Caco-2 (cell line): ENCODE results near the gene KCNAB1. TPM values are rescaled to one million over a fixed set of nuclear protein-coding genes. Genes with fewer than 3 reads are reported as not detected.

Experiments used
- BruUV-seq: library from RNA; stranded (reverse); fragments of 400-500 nt; replicated peaks from 2 replicates; lab custom pipeline; 2021; lab: Mats Ljungman, UMichigan
- CTCF ChIA-PET: fragments of 300-600 bp; sonication (Branson Sonifier 250); formaldehyde crosslinking; loops from one replicate; lab custom pipeline; 2022; ENCODE audit warnings: antibody characterized with exemption; lab: Charles Lee
- POLR2A ChIA-PET: fragments of 300-600 bp; sonication (Branson Sonifier 250); formaldehyde crosslinking; loops from one replicate; lab custom pipeline; 2022; ENCODE audit warnings: antibody characterized with exemption; lab: Charles Lee
- DNase-seq, 2 experiments: peaks; one replicate each; pipeline versions ENCODE4 v3.0.0 to v3.0.0-alpha.2; 2020 to 2022
- H3K27me3 ChIP-seq: replicated peaks from 2 replicates; pipeline ENCODE4 v1.6.0; 2011; ENCODE audit warnings: low read length; ENCODE audit not compliant: control insufficient read depth, insufficient read depth
- H3K36me3 ChIP-seq: 2 replicates; pipeline ENCODE4 v1.5.1; 2011; ENCODE audit warnings: low read length; ENCODE audit not compliant: control insufficient read depth, insufficient read depth
- H3K4me1 ChIP-seq: fragments of 250-450 bp; sonication (Bioruptor Pico); 2 replicates; pipeline ENCODE4 v1.5.1; 2020; ENCODE audit warnings: mild to moderate bottlenecking
- H3K4me3 ChIP-seq: 2 replicates; pipeline ENCODE4 v1.5.1; 2011; ENCODE audit warnings: low read depth, mild to moderate bottlenecking, control low read depth, low read length
- H3K9me3 ChIP-seq: fragments of 250-450 bp; sonication (Bioruptor Pico); 2 replicates; pipeline ENCODE4 v1.5.1; 2020; ENCODE audit warnings: mild to moderate bottlenecking, moderate library complexity
- H3K27ac Mint-ChIP-seq: one replicate; pipeline ENCODE4 v1.8.0; 2022; ENCODE audit warnings: mixed read lengths; ENCODE audit not compliant: unreplicated experiment
- H3K27me3 Mint-ChIP-seq: one replicate; pipeline ENCODE4 v1.8.0; 2022; ENCODE audit warnings: mixed read lengths; ENCODE audit not compliant: insufficient read depth, unreplicated experiment
- H3K36me3 Mint-ChIP-seq: one replicate; pipeline ENCODE4 v1.8.0; 2022; ENCODE audit warnings: mild to moderate bottlenecking, mixed read lengths; ENCODE audit not compliant: insufficient read depth, unreplicated experiment
- H3K4me1 Mint-ChIP-seq: one replicate; pipeline ENCODE4 v1.8.0; 2022; ENCODE audit warnings: low read depth, mixed read lengths; ENCODE audit not compliant: unreplicated experiment
- H3K4me3 Mint-ChIP-seq: one replicate; pipeline ENCODE4 v1.8.0; 2022; ENCODE audit warnings: mild to moderate bottlenecking, moderate library complexity, mixed read lengths; ENCODE audit not compliant: unreplicated experiment
- H3K9me3 Mint-ChIP-seq: one replicate; pipeline ENCODE4 v1.8.0; 2022; ENCODE audit warnings: mixed read lengths; ENCODE audit not compliant: unreplicated experiment
- CTCF ChIP-seq, 2 experiments: fragments of 200-600 bp in 1 of 2; IDR thresholded peaks; 1 replicate in 1 of 2; 2 replicates in 1 of 2; pipeline versions ENCODE4 v1.5.1 to v1.8.0; 2011 to 2022; ENCODE audit warnings: antibody characterized with exemption in 1 of 2, control low read depth in 1 of 2, inconsistent platforms in 1 of 2, low read depth in 1 of 2, low read length in 1 of 2, mild to moderate bottlenecking in 1 of 2, moderate library complexity in 1 of 2; ENCODE audit not compliant: insufficient read depth in 1 of 2, severe bottlenecking in 1 of 2, unreplicated experiment in 1 of 2
- intact Hi-C: fragments of 100-400 bp; cut with micrococcal nuclease; formaldehyde crosslinking; loops from one replicate; pipeline ENCODE4 v1.10.0; 2022; ENCODE audit not compliant: unreplicated experiment
- total RNA-seq: library from RNA; stranded (reverse); gene quantifications from 2 replicates; pipeline ENCODE4 v1.2.3, GENCODE V29; 2022

KCNAB1 gene
- total RNA-seq, 1 experiment from 2014 or later = 0.14 TPM

- POLR2A ChIA-PET = no interaction called here
- no peak for TF ChIP-seq CTCF (IDR thresholded peaks at IDR 0.05; ENCODE audit: insufficient read depth in 1 of 2, low read depth in 1 of 2, low read length in 1 of 2, severe bottlenecking in 1 of 2, unreplicated experiment in 1 of 2)
- H3K27ac Mint-ChIP-seq = no peak overlapping the region
- H3K4me1 Mint-ChIP-seq = peaks cover 14% of the 10 kb centered on the region
- Histone ChIP-seq H3K4me1 (peaks cover 24% of the 10 kb centered on the region), H3K4me3 (no peak overlapping the region), H3K36me3 (0 out of 2 replicates have a peak, but pooled peaks cover 1% of the 10 kb centered on the region), H3K27me3 (no peaks in the 10 kb centered on the region), H3K9me3 (no peaks in the 10 kb centered on the region)
- no TSS peak for BruUV-seq
- intact Hi-C loops = loop anchor here (5.0 kb wide), 1 partner anchor 277 kb away; no protein-coding TSS in a partner anchor
- H3K27me3 Mint-ChIP-seq = no peaks in the 10 kb centered on the region
- peaks cover 51% of the 10 kb centered on the region for H3K36me3 Mint-ChIP-seq
- DNase-seq = no peak
- CTCF ChIA-PET = no interaction called here
- H3K4me3 Mint-ChIP-seq = no peak overlapping the region
- no peaks in the 10 kb centered on the region for H3K9me3 Mint-ChIP-seq
Observed at GRCh38 chr3:156539802-156540201, 419.4 kb downstream of the KCNAB1 start.

GRCh38 chr3:156542101-156543042, 422.0 kb downstream of the KCNAB1 start:
- H3K36me3 Mint-ChIP-seq = peaks cover 63% of the 10 kb centered on the region

More at GRCh38 chr3:156542101-156543042, 422.0 kb downstream of the KCNAB1 start:
- POLR2A ChIA-PET = no interaction called here
- BruUV-seq = TSS peak; percentile 17
- TF ChIP-seq CTCF (IDR thresholded peaks at IDR 0.05; ENCODE audit: insufficient read depth in 1 of 2, low read depth in 1 of 2, low read length in 1 of 2, severe bottlenecking in 1 of 2, unreplicated experiment in 1 of 2) = no peak
- CTCF ChIA-PET = no interaction called here
- H3K9me3 ChIP-seq = no peaks in the 10 kb centered on the region
- H3K36me3 ChIP-seq = no peaks in the 10 kb centered on the region; the same call in none of the 2 replicates
- H3K4me1 ChIP-seq = peaks cover 3% of the 10 kb centered on the region
- Mint-ChIP-seq H3K9me3 (no peaks in the 10 kb centered on the region), H3K27me3 (no peaks in the 10 kb centered on the region), H3K4me3 (no peak overlapping the region), H3K27ac (no peak overlapping the region), H3K4me1 (no peaks in the 10 kb centered on the region)
- intact Hi-C loops = no loop called here
- no peak for DNase-seq
- H3K4me3 ChIP-seq = no peak overlapping the region
- no peaks in the 10 kb centered on the region for H3K27me3 ChIP-seq
